H7 (cell line): ENCODE results near the gene SCNM1. TPM values are rescaled to one million over a fixed set of nuclear protein-coding genes. Genes with fewer than 3 reads are reported as not detected.
A peak's percentile ranks its signal among the peaks of the same experiment; 100 is the strongest.

Experiments
- DNase-seq: peaks from one replicate; pipeline ENCODE4 v3.0.0; 2012
- H3K27me3 ChIP-seq: 2 replicates; pipeline ENCODE4 v1.6.0; 2011; ENCODE audit warnings: mild to moderate bottlenecking, low read length; ENCODE audit not compliant: control insufficient read depth, insufficient read depth
- H3K36me3 ChIP-seq: replicated peaks from 2 replicates; pipeline ENCODE4 v1.5.1; 2011; ENCODE audit warnings: low read length; ENCODE audit not compliant: control insufficient read depth, insufficient read depth
- H3K4me3 ChIP-seq: 2 replicates; pipeline ENCODE4 v1.5.1; 2011; ENCODE audit warnings: low read depth, mild to moderate bottlenecking, control low read depth, low read length, moderate library complexity; ENCODE audit not compliant: insufficient read depth
- total RNA-seq: library from RNA; depleted of rRNA; stranded (reverse); fragments of >200 nt; shearing (Covaris generic); gene quantifications from 2 replicates; pipeline ENCODE4 v1.2.3, GENCODE V29; 2014; rRNA removed

The SCNM1 gene, protein sequence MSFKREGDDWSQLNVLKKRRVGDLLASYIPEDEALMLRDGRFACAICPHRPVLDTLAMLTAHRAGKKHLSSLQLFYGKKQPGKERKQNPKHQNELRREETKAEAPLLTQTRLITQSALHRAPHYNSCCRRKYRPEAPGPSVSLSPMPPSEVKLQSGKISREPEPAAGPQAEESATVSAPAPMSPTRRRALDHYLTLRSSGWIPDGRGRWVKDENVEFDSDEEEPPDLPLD
- 76.1 and 78.8 TPM in 2 replicates for total RNA-seq

DNA sequence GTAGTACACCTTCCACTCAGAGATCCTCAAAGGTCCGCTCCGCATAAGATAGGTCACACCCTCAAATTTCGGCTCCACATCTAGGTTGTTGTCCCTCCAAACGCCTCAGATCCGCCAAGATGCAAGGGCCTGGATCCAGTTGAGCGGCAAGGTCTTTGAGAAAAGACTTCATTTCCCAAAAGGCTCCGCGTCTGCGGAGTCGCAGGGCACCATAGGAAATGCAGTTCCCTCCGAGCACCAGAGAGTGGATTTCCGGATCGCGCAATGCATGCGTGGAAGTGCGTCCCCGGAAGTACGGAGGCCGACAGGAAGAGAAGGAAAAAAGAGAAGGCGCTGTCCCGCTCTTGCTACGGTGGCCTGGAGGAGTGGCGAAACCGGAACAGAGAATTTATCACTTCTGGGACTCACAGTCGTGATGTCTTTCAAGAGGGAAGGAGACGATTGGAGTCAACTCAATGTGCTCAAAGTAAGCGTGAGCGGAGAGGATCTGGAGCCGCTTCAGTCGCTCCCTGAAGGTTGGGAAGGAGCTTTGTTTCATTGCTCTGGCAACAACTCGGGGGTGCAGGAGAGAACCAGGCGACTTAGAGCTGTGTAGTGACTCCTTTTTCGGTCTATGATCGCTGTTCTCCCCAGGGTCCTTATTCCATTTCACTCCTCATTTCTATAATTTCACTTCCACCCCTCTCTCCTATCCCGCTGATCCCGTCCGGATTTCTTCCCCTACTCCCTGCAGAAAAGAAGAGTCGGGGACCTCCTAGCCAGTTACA is at the start of gene SCNM1, which contains the start of gene LYSMD1:
Gene SCNM1 (plus strand): TSS at position 407 of the 767 bp plus-strand sequence. CDS start 9 bp downstream, at position 416.
Gene LYSMD1 (minus strand): TSS at position 165 of the 767 bp plus-strand sequence. CDS start 644 bp downstream, outside the sequence.
- peak; percentile 88 for DNase-seq
- Histone ChIP-seq H3K27me3 (no peaks in the 10 kb centered on the region), H3K4me3 (peak within 1 kb of the TSS; percentile 62), H3K36me3 (peaks cover 7% of the 10 kb centered on the region)

- Histone ChIP-seq H3K27me3 (no peaks in the 10 kb centered on the region), H3K36me3 (no peaks in the 10 kb centered on the region), H3K4me3 (no peak overlapping the region)
- peak; percentile 48 for DNase-seq
These were observed 41.1 kb upstream of the SCNM1 start for GRCh38 chr1:151124763-151125403.

GRCh38 chr1:151128800-151129199 is 37.1 kb upstream of the SCNM1 start:
- Histone ChIP-seq H3K4me3 (no peak overlapping the region), H3K36me3 (no peaks in the 10 kb centered on the region), H3K27me3 (peaks cover 26% of the 10 kb centered on the region)
- DNase-seq = peak; percentile 56

DNA sequence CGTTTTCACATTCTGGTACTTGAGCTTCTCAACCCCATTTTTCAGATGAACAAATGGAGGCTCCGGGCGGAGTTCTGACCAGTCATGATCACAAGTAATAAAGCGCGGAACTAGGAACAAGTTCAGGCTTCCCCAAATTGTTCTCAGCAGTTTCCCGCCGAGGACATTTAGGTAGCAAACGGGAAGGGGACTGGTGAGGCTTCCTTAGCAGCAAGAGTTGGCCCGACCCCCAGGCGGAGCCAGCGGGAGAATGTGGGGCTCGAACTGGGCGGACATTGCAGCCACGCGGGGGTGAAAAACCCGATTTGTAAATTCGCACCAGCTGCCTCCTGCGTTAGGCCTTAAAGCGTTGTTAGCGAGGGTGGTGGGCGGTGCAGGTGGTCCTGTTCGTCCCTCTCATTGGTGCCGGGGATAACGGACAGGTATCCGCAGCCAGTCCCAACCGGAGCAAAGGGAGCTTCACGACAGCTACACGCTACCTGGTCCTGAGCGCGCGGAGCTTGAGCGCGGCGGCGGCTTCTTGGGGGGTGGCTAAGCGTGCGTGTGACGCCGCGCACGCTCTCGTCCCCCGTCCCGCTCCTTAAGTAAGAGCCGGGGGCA is 34.9 kb upstream of the SCNM1 start:
- peaks cover 1% of the 10 kb centered on the region for H3K36me3 ChIP-seq
- H3K27me3 ChIP-seq = peaks cover 40% of the 10 kb centered on the region
- H3K4me3 ChIP-seq = peak overlapping the region; percentile 51
- DNase-seq = peak; percentile 98

GRCh38 chr1:151131701-151132334 is 34.1 kb upstream of the SCNM1 start:
- peak; percentile 84 for DNase-seq

GRCh38 chr1:151132335-151133017 is 33.5 kb upstream of the SCNM1 start:
- peaks cover 40% of the 10 kb centered on the region for H3K27me3 ChIP-seq
- peak overlapping the region; percentile 51 for H3K4me3 ChIP-seq
- H3K36me3 ChIP-seq = peaks cover 4% of the 10 kb centered on the region
- peak; percentile 83 for DNase-seq

More at GRCh38 chr1:151131701-151132334, 34.1 kb upstream of the SCNM1 start:
- Histone ChIP-seq H3K27me3 (peaks cover 40% of the 10 kb centered on the region), H3K36me3 (peaks cover 2% of the 10 kb centered on the region), H3K4me3 (peak overlapping the region; percentile 51)

- peak; percentile 87 for DNase-seq
These were observed 32.7 kb upstream of the SCNM1 start for GRCh38 chr1:151133018-151133806.

DNA sequence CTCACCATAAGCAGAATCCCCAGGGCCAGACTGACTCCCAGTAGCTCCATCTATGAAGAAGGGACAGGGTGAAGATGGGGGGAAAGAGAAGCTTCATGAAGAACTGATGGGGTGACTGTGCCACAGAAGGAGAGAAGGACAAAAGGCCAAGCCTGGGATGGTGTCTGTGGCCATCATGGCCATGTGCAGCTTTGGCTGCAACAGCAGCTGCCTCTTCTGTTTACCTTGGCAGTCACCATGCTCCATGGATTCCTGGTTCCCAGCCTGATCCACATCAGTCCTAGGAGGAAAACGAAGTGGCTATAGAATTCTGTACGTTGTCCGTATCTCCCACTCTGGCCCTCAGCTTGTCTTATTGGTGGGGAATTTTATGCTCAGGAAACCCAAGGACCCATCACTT is 31.5 kb upstream of the SCNM1 start:
- no peak overlapping the region for H3K4me3 ChIP-seq
- peaks cover 40% of the 10 kb centered on the region for H3K27me3 ChIP-seq
- peaks cover 4% of the 10 kb centered on the region for H3K36me3 ChIP-seq
- DNase-seq = no peak

More at GRCh38 chr1:151133018-151133806, 32.7 kb upstream of the SCNM1 start:
- Histone ChIP-seq H3K36me3 (peaks cover 4% of the 10 kb centered on the region), H3K4me3 (peak overlapping the region; percentile 51), H3K27me3 (peaks cover 40% of the 10 kb centered on the region)

DNA sequence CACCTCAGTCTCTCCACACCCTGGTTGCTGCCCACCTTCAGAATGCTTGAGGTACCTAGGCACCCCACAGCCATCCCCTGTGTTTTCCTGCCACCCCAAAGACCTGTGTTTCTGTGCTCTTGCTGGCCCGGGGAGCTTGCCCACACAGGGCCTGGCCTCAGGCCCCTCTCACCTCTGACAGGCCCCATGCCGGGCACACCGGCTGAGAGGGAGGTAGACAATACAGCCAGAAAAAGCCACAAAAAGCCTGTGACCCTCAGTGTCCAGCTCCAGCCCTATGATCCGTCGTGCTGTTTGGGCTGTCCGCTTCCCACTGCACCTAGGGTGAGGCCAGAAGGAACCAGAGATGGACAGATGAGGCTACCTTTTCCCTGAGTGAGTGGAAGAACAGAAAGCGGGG is 31.0 kb upstream of the SCNM1 start:
- H3K27me3 ChIP-seq = peaks cover 40% of the 10 kb centered on the region
- DNase-seq = peak; percentile 14

GRCh38 chr1:151135433-151136385 is 30.2 kb upstream of the SCNM1 start:
- peak; percentile 60 for DNase-seq
- peaks cover 4% of the 10 kb centered on the region for H3K36me3 ChIP-seq
- no peak overlapping the region for H3K4me3 ChIP-seq
- H3K27me3 ChIP-seq = peaks cover 37% of the 10 kb centered on the region

More for the DNA sequence above, 31.0 kb upstream of the SCNM1 start:
- Histone ChIP-seq H3K36me3 (peaks cover 4% of the 10 kb centered on the region), H3K4me3 (no peak overlapping the region)

- Histone ChIP-seq H3K36me3 (peaks cover 4% of the 10 kb centered on the region), H3K4me3 (no peak overlapping the region), H3K27me3 (peaks cover 24% of the 10 kb centered on the region)
- DNase-seq = peak; percentile 13
These were observed 28.2 kb upstream of the SCNM1 start for GRCh38 chr1:151137789-151138188.

DNA sequence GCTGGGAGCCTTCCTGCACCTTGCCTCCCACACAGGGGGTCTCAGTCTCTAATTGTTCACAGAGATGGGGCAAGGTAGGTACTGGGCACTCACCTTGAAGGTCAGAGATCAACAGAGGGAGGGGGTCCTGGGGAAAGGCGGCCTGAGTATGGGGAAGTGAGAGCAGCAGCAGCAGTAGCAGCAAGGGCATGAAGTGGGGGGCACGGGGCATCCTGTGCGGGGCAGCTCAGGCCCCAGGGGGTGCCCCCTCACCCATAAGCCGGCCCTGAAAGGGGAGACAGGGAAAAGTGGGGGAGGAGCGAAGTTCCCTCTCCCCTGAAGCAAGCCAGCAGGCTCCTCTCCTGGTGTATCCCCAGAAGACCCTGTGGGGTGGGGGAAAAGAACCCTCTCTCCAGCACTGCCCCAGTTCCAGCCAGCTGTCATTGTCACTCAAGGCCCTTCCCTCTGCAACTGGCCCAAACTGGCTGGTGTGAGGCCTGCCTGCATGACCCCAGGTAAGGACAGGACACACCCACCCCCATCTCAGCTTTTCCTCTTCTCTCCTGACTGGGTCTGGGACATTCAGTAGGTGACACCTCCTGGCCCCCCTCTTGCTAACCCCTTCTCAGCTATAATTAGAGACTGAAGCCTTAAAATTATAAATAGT is 23.4 kb upstream of the SCNM1 start:
- no peak overlapping the region for H3K4me3 ChIP-seq
- H3K36me3 ChIP-seq = no peaks in the 10 kb centered on the region; the same call in 1 of the 2 replicates
- peaks cover 28% of the 10 kb centered on the region for H3K27me3 ChIP-seq
- peak; percentile 59 for DNase-seq
